ENCODE results near the gene RAB21. TPM values are rescaled to one million over a fixed set of nuclear protein-coding genes. Genes with fewer than 3 reads are reported as not detected.
"Not testable (repeated sequence)": the region's sequence is repeated elsewhere in the genome, so short reads cannot be mapped to it uniquely, and the experiment has no call there.

The RAB21 gene
- total RNA-seq, 4 donors from 2014 or later = 11.2 to 34.7 (median 14.2) TPM

GRCh38 chr12:71797531-71797930 is 42.9 kb downstream of the RAB21 start:
- no peak overlapping the region for H3K4me3 ChIP-seq
- no peaks in the 10 kb centered on the region for H3K4me1 ChIP-seq
- no peaks in the 10 kb centered on the region for H3K27me3 ChIP-seq
- no peaks in the 10 kb centered on the region for H3K36me3 ChIP-seq
- DNase-seq = no peak
- no peak for TF ChIP-seq POLR2A (IDR thresholded peaks at IDR 0.05)
- TF ChIP-seq CTCF (IDR thresholded peaks at IDR 0.05) = no peak
- H3K27ac ChIP-seq = no peak overlapping the region
- H3K9me3 ChIP-seq = no peaks in the 10 kb centered on the region

GRCh38 chr12:71799106-71799505 is 44.4 kb downstream of the RAB21 start:
- no peak overlapping the region for H3K4me3 ChIP-seq
- no peak for TF ChIP-seq CTCF (IDR thresholded peaks at IDR 0.05)
- no peaks in the 10 kb centered on the region for H3K4me1 ChIP-seq
- H3K27ac ChIP-seq = peak overlapping the region in 1 of 4 donors; percentile 10
- no peaks in the 10 kb centered on the region for H3K36me3 ChIP-seq
- no peaks in the 10 kb centered on the region for H3K27me3 ChIP-seq
- no peaks in the 10 kb centered on the region for H3K9me3 ChIP-seq
- no peak for DNase-seq

GRCh38 chr12:71800177-71800576 is 45.5 kb downstream of the RAB21 start:
- TF ChIP-seq POLR2A (IDR thresholded peaks at IDR 0.05) (no peak), CTCF (IDR thresholded peaks at IDR 0.05) (no peak)

GRCh38 chr12:71804505-71804904 is 49.8 kb downstream of the RAB21 start:
- no peaks in the 10 kb centered on the region for H3K36me3 ChIP-seq
- H3K27ac ChIP-seq = no peak overlapping the region
- H3K27me3 ChIP-seq = no peaks in the 10 kb centered on the region
- no peak for DNase-seq
- no peaks in the 10 kb centered on the region for H3K9me3 ChIP-seq
- no peaks in the 10 kb centered on the region for H3K4me1 ChIP-seq
- no peak overlapping the region for H3K4me3 ChIP-seq
- TF ChIP-seq POLR2A (IDR thresholded peaks at IDR 0.05) = no peak
- no peak for TF ChIP-seq CTCF (IDR thresholded peaks at IDR 0.05)

More at GRCh38 chr12:71800177-71800576, 45.5 kb downstream of the RAB21 start:
- no peaks in the 10 kb centered on the region for H3K27me3 ChIP-seq
- H3K27ac ChIP-seq = no peak overlapping the region
- H3K4me3 ChIP-seq = no peak overlapping the region
- no peaks in the 10 kb centered on the region for H3K36me3 ChIP-seq
- no peaks in the 10 kb centered on the region for H3K9me3 ChIP-seq
- no peak for DNase-seq
- no peaks in the 10 kb centered on the region for H3K4me1 ChIP-seq

GRCh38 chr12:71810921-71811320 is 56.3 kb downstream of the RAB21 start:
- H3K4me3 ChIP-seq = no peak overlapping the region
- no peaks in the 10 kb centered on the region for H3K9me3 ChIP-seq
- no peak for TF ChIP-seq CTCF (IDR thresholded peaks at IDR 0.05)
- TF ChIP-seq POLR2A (IDR thresholded peaks at IDR 0.05) = no peak
- no peak overlapping the region for H3K27ac ChIP-seq
- no peaks in the 10 kb centered on the region for H3K36me3 ChIP-seq
- no peaks in the 10 kb centered on the region for H3K4me1 ChIP-seq
- H3K27me3 ChIP-seq = no peaks in the 10 kb centered on the region
- no peak for DNase-seq

GRCh38 chr12:71815242-71815641 is 60.6 kb downstream of the RAB21 start:
- H3K9me3 ChIP-seq, H3K36me3 ChIP-seq, H3K4me3 ChIP-seq, H3K4me1 ChIP-seq, H3K27ac ChIP-seq, DNase-seq, H3K27me3 ChIP-seq: not testable (repeated sequence)

GRCh38 chr12:71822088-71822487 is 67.4 kb downstream of the RAB21 start:
- H3K9me3 ChIP-seq, H3K4me1 ChIP-seq, H3K36me3 ChIP-seq, H3K27me3 ChIP-seq, H3K27ac ChIP-seq, DNase-seq, H3K4me3 ChIP-seq: not testable (repeated sequence)

Data from Peyer's patch (tissue), 4 donors.